ENCODE measurements around the gene WWP2.
"Not testable (repeated sequence)": the region's sequence is repeated elsewhere in the genome, so short reads cannot be mapped to it uniquely, and the experiment has no call there.

Gene WWP2

DNA sequence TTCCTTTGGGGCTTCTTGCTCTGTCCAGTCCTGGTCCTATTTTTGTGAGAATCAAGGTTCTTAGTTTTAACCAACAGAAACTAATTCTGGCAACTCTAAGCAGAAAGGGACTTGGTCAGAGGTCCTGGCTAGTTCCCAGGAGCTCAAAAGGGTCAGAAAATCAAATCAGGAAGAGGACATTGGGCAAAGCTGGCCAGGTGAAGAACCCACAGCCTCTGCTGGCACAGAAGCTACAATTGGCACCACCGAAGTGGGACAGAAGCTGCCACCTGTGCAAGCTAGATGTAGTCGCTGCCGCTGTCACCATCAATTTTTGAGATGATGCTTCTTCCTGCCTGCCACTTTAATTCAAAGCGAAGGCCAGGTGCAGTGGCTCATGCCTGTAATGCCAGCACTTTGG, 207.5 kb downstream of the WWP2 start:
- DNase-seq; H3K4me3 Mint-ChIP-seq; H3K27ac Mint-ChIP-seq; H3K27me3 Mint-ChIP-seq; H3K4me1 Mint-ChIP-seq (ENCODE audit: low read depth); H3K36me3 Mint-ChIP-seq (ENCODE audit: low read depth); H3K9me3 Mint-ChIP-seq: not testable (repeated sequence)

DNA sequence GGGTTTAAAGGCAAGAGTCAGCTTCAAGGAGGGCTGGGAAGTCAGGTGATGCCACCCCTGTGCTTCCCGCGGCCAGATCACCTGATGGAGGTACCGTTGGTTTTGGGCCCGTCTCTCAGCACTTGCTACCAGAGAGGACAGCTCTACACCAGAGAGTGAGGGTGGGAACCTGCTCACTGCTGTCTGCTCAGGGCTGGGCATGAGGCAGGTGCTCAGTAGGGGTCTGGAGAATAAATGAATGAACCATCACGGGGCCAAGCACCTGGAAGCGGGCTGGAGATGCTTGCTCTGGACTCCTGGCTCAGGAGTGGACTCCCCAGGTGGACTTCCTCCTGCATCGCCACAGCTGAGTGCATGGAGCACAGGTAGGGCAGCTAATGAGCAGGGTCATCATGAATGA, 210.0 kb downstream of the WWP2 start:
- H3K27ac Mint-ChIP-seq, H3K27me3 Mint-ChIP-seq: not testable (repeated sequence)

DNA sequence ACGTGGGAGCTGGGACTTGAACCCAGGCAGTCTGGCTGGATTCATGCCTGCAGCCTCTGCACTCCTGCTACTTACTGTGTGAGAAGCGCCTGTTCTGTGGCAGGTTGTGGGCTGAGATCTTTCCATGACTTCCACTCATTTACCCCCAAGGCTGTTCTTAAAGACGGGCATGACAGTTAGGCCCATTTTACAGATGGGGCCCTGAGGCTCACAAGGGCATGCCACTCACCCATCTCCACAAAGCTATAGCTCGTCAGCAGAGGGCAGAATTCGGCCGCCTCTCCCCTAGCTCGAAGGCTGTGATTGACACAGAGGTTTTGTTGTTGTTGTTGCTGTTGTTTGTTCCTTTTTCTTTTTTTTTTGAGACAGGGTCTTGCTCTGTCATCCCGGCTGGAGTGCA, 210.8 kb downstream of the WWP2 start:
- H3K27me3 Mint-ChIP-seq; H3K27ac Mint-ChIP-seq; H3K9me3 Mint-ChIP-seq; DNase-seq; H3K36me3 Mint-ChIP-seq (ENCODE audit: low read depth); H3K4me1 Mint-ChIP-seq (ENCODE audit: low read depth); H3K4me3 Mint-ChIP-seq: not testable (repeated sequence)

More for the DNA sequence above, 210.0 kb downstream of the WWP2 start:
- not testable (repeated sequence) for H3K36me3 Mint-ChIP-seq (ENCODE audit: low read depth); H3K4me3 Mint-ChIP-seq; DNase-seq; H3K4me1 Mint-ChIP-seq (ENCODE audit: low read depth); H3K9me3 Mint-ChIP-seq

DNA sequence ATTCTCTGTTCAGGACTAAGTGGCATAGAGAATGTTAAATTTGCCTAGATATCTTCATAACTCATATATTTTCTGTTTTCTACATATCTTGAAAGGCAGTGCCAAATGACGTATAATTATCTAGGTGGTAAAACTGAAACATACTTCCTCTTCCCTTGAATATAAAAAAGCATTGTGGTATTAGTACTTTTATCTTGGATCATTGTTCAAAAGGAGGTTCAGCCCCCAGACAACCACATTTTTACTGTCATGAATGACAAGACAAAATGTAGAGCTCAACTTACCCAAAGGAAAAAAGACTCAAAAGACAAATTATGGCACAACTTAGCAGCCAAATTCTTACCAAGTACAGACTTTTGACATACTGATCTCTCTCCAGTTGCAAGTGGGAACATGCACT, 223.1 kb downstream of the WWP2 start:
- H3K27me3 Mint-ChIP-seq; H3K4me3 Mint-ChIP-seq; DNase-seq; H3K9me3 Mint-ChIP-seq; H3K4me1 Mint-ChIP-seq (ENCODE audit: low read depth); H3K27ac Mint-ChIP-seq: not testable (repeated sequence)
- H3K36me3 Mint-ChIP-seq (ENCODE audit: low read depth) = peaks cover 19% of the 10 kb centered on the region

Measured in activated T-cell treated with anti-CD3 and anti-CD28 coated beads, Interleukin-2, amount 50 U/mL, for 24 hours (primary cell).